ENCODE data around the gene EP400. TPM values are rescaled to one million over a fixed set of nuclear protein-coding genes. Genes with fewer than 3 reads are reported as not detected.

Gene EP400
- total and polyA plus RNA-seq, 2 of the 8 experiments (the other 6 are each of a cell fraction or from before 2014, with no cell fraction given): 13.1 to 69.7 TPM

DNA sequence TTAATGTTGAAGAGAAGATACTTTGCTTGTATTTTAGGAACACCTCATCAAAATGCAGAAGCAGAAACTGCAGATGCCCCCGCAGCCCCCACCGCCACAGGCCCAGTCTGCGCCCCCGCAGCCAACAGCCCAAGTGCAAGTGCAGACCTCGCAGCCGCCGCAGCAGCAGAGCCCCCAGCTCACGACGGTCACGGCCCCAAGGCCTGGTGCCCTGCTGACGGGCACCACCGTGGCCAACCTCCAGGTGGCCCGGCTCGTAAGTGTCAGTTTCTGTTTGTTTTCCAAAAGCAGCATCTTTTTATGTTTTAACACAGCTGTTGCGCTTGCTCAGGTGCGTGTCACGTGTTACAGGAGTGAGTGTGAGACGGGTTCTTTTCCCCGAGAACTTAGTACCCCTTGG is 114.9 kb downstream of the EP400 start:
- DNase-seq (ENCODE audit: low read depth in 1 of 2, low spot score in 2 of 2): no peak
- H2AFZ ChIP-seq (ENCODE audit: low read length): no peak overlapping the region
- no peak overlapping the region for H3K56ac ChIP-seq (replicated peaks; ENCODE audit: insufficient read length, low read depth, low read length)
- H2BK120ac ChIP-seq (replicated peaks; ENCODE audit: low read depth, low read length): no peak overlapping the region
- H3K36me3 ChIP-seq (ENCODE audit: control insufficient read depth in 2 of 4, insufficient read depth in 4 of 4, low read length in 3 of 4): peaks cover 12 to 55% (median 44%) of the 10 kb centered on the region in 4 experiments
- no peak overlapping the region for H3K4me2 ChIP-seq (ENCODE audit: insufficient read depth in 1 of 2, low read depth in 2 of 2, low read length in 2 of 2)
- H3K4me1 ChIP-seq (replicated peaks in 1 of 4; ENCODE audit: control insufficient read depth in 3 of 4, insufficient read depth in 4 of 4, low read length in 3 of 4): no peaks in the 10 kb centered on the region
- no peak for TF ChIP-seq RXRA (IDR thresholded peaks at IDR 0.05; ENCODE audit: insufficient read depth, low read depth, low read length)
- TF ChIP-seq CBX8 (IDR thresholded peaks at IDR 0.05; ENCODE audit: borderline replicate concordance, low read depth, low read length): no peak
- no peak for TF ChIP-seq TEAD4 (IDR thresholded peaks at IDR 0.05; ENCODE audit: low read depth, low read length)
- TF ChIP-seq TBP (IDR thresholded peaks at IDR 0.05; ENCODE audit: low read depth, low read length): no peak
- TF ChIP-seq EP300 (IDR thresholded peaks at IDR 0.05; ENCODE audit: borderline replicate concordance in 1 of 2, low read depth in 2 of 2, low read length in 2 of 2): no peak
- no peak for TF ChIP-seq SIRT6 (IDR thresholded peaks at IDR 0.05; ENCODE audit: low read length)
- TF ChIP-seq POLR2AphosphoS5 (IDR thresholded peaks at IDR 0.05; ENCODE audit: low read depth, low read length): no peak
- no peak for TF ChIP-seq SIN3A (conservative IDR thresholded peaks at IDR 0.05 in 1 of 2, IDR thresholded peaks at IDR 0.05 in 1 of 2; ENCODE audit: low read depth in 1 of 2, low read length in 2 of 2)
- TF ChIP-seq EGR1 (IDR thresholded peaks at IDR 0.05; ENCODE audit: borderline replicate concordance, low read depth, low read length): no peak
- TF ChIP-seq FOSL1 (IDR thresholded peaks at IDR 0.05; ENCODE audit: insufficient read depth, low read depth, low read length): no peak
- TF ChIP-seq HDAC6 (IDR thresholded peaks at IDR 0.05; ENCODE audit: low read depth, low read length): no peak
- TF ChIP-seq, protein P1, sequence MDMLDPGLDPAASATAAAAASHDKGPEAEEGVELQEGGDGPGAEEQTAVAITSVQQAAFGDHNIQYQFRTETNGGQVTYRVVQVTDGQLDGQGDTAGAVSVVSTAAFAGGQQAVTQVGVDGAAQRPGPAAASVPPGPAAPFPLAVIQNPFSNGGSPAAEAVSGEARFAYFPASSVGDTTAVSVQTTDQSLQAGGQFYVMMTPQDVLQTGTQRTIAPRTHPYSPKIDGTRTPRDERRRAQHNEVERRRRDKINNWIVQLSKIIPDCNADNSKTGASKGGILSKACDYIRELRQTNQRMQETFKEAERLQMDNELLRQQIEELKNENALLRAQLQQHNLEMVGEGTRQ (IDR thresholded peaks at IDR 0.05; ENCODE audit: low read length): no peak
- no peak for TF ChIP-seq YY1 (IDR thresholded peaks at IDR 0.05; ENCODE audit: low read depth, low read length)
- TF ChIP-seq TCF12 (IDR thresholded peaks at IDR 0.05; ENCODE audit: low read depth, low read length): no peak
- no peak overlapping the region for H3K18ac ChIP-seq (ENCODE audit: extremely low read depth, low read length)
- FAIRE-seq: no peak
- no peaks in the 10 kb centered on the region for H3K9me3 ChIP-seq (ENCODE audit: insufficient read depth in 2 of 2, low read depth in 1 of 2, low read length in 1 of 2)
- no peak overlapping the region for H3K27ac ChIP-seq (ENCODE audit: low read depth, low read length)
- no peaks in the 10 kb centered on the region for H3K79me2 ChIP-seq (ENCODE audit: control insufficient read depth in 1 of 2, insufficient read depth in 2 of 2, low read length in 2 of 2)
- H2BK5ac ChIP-seq (ENCODE audit: low read depth, low read length): no peak overlapping the region
- H4K91ac ChIP-seq (replicated peaks; ENCODE audit: insufficient read length, low read length): no peak overlapping the region
- no peak overlapping the region for H3K23ac ChIP-seq (ENCODE audit: insufficient read length)
- no peak overlapping the region for H3K4ac ChIP-seq (replicated peaks; ENCODE audit: insufficient read length, low read depth, low read length)
- H2AK5ac ChIP-seq (ENCODE audit: low read depth, low read length): no peak overlapping the region
- no peak overlapping the region for H2BK20ac ChIP-seq (ENCODE audit: low read length)
- H2BK12ac ChIP-seq (ENCODE audit: low read depth, low read length): no peak overlapping the region
- no peak overlapping the region for H3K14ac ChIP-seq (ENCODE audit: insufficient read length)
- no peak overlapping the region for H3K9ac ChIP-seq (replicated peaks in 1 of 4; ENCODE audit: extremely low read depth in 1 of 4, low read depth in 3 of 4, low read length in 3 of 4)
- ChIA-PET CTCF (ENCODE audit: partially characterized antibody) (interaction anchor here (0.8 to 1.4 kb wide), 3 partner anchors 11 to 36 kb away, joined by 4 to 8 read pairs (median 4); no protein-coding TSS in a partner anchor), POLR2A (ENCODE audit: partially characterized antibody) (interaction anchor here (0.7 kb wide), 1 partner anchor 12 kb away, joined by 3 read pairs; no protein-coding TSS in a partner anchor)
- no peak overlapping the region for H4K5ac ChIP-seq (ENCODE audit: insufficient read length, low read depth, low read length)
- peaks cover 0 to 11% of the 10 kb centered on the region in 2 experiments for H4K20me1 ChIP-seq (replicated peaks in 1 of 2; ENCODE audit: control insufficient read depth in 1 of 2, insufficient read depth in 2 of 2, low read length in 2 of 2)
- H2BK15ac ChIP-seq (ENCODE audit: low read length): no peak overlapping the region
- WGBS, 2 experiments (ENCODE audit: extremely low coverage in 1 of 2, insufficient coverage in 1 of 2, insufficient read length in 1 of 2, insufficient replicate concordance in 2 of 2, low coverage in 1 of 2, low lambda C conversion rate in 2 of 2, missing lambda C conversion rate in 1 of 2): 96% methylated on average over 19 of the region's 19 CpGs; no CpG with 5 or more reads in 1 of the 2 experiments
- H3K4me3 ChIP-seq (ENCODE audit: extremely low read depth in 1 of 4, insufficient read depth in 2 of 4, low read depth in 3 of 4, low read length in 4 of 4): no peak overlapping the region
- H3K79me1 ChIP-seq (ENCODE audit: low read depth, low read length): no peaks in the 10 kb centered on the region; the same call in 1 of the 2 replicates
- no peaks in the 10 kb centered on the region for H3K27me3 ChIP-seq (replicated peaks in 1 of 4; ENCODE audit: control insufficient read depth in 3 of 4, extremely low read depth in 1 of 4, insufficient read depth in 3 of 4, low read length in 3 of 4)
- no peak overlapping the region for H4K8ac ChIP-seq (ENCODE audit: extremely low read depth, insufficient read depth, low read length)
- H3K23me2 ChIP-seq (ENCODE audit: low read depth, low read length): no peaks in the 10 kb centered on the region

Measured in H1 (cell line).